MG63 (cell line): ENCODE measurements around the gene OST4. TPM values are rescaled to one million over a fixed set of nuclear protein-coding genes. Genes with fewer than 3 reads are reported as not detected.

Experiments
- DNase-seq: peaks from one replicate; pipeline ENCODE4 v3.0.0-alpha.2; 2020
- H3K27me3 ChIP-seq: fragments of 250-450 bp; sonication (Bioruptor Pico); 2 replicates; pipeline ENCODE4 v1.5.1; 2020; ENCODE audit warnings: mild to moderate bottlenecking, moderate library complexity
- H3K36me3 ChIP-seq: fragments of 250-450 bp; sonication (Bioruptor Pico); 2 replicates; pipeline ENCODE4 v1.5.1; 2020; ENCODE audit warnings: mild to moderate bottlenecking, moderate library complexity
- H3K4me3 ChIP-seq: fragments of 250-450 bp; sonication (Bioruptor Pico); 2 replicates; pipeline ENCODE4 v1.5.1; 2020; ENCODE audit warnings: mild to moderate bottlenecking, moderate library complexity
- H3K9me3 ChIP-seq: fragments of 250-450 bp; sonication (Bioruptor Pico); 2 replicates; pipeline ENCODE4 v1.5.1; 2020; ENCODE audit warnings: mild to moderate bottlenecking, moderate library complexity
- total RNA-seq: library from RNA; depleted of rRNA; stranded (reverse); fragments of >200 nt; shearing (Covaris generic); gene quantifications from 2 replicates; pipeline ENCODE4 v1.2.3, GENCODE V29; 2014; ENCODE audit warnings: low replicate concordance

OST4 gene
- total RNA-seq, 1 experiment from 2014 or later: 260 TPM

DNA sequence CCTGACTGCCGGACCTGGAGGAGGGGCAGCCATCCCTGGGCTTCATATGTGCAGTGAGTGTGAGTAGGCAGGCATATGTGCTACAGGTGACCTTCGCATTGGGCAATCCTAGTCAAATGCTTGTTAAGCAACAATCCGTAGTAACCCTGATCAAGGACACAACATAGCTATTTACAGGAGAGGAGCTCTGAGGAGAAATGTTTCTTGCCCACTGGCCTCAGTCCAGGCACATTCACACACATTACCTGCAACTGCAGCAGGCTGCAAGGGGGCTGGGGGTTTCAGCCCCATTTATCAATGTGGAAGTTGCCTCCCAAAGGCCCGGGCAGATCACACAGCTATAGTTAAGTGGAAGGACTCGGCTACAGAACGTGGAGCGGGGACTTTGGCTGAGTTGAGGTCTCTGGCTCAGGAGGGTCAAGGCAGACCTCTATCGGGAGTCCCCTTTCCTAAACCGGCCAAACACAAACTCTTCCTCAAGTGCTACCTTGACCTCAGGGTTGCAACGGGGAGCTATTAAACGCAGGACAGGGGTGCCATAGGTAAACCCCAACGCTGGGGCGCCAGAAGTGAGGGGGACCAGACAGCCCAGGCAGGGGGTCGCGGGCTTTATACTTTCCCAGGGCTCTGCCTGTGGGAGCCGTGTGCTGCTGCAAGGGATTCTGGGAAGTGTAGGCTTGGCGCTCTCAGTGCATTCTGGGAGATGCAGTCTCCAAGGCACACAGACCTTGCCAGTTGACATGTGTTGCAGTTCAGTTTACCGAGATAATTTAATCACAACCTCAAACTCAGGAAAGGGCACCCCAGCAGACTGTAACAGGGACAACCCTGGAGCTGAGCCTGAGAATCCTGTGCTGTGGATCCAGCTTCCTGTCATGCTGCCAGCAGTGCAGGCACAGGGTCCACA, 24.5 kb upstream of the OST4 start:
- peak; percentile 39 for DNase-seq
- Histone ChIP-seq H3K4me3 (no peak overlapping the region), H3K36me3 (no peaks in the 10 kb centered on the region), H3K9me3 (no peaks in the 10 kb centered on the region), H3K27me3 (no peaks in the 10 kb centered on the region)

DNA sequence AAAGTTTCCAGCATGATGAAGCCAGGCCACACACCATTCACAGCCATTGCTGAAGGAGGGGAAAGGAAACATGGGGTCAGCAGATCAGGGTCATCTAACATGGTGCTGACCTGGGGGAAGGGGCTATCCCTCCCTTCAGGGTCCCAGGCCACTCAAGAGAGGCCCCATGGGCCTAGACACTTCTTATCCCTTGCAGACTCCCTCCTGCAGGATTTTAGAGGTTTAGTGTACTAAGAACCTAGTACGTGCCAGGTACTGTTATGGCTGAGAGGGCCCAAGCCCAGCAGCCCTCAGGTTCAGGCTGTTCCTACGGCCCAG, 23.9 kb upstream of the OST4 start:
- Histone ChIP-seq H3K9me3 (no peaks in the 10 kb centered on the region), H3K27me3 (no peaks in the 10 kb centered on the region), H3K36me3 (no peaks in the 10 kb centered on the region), H3K4me3 (no peak overlapping the region)
- no peak for DNase-seq

DNA sequence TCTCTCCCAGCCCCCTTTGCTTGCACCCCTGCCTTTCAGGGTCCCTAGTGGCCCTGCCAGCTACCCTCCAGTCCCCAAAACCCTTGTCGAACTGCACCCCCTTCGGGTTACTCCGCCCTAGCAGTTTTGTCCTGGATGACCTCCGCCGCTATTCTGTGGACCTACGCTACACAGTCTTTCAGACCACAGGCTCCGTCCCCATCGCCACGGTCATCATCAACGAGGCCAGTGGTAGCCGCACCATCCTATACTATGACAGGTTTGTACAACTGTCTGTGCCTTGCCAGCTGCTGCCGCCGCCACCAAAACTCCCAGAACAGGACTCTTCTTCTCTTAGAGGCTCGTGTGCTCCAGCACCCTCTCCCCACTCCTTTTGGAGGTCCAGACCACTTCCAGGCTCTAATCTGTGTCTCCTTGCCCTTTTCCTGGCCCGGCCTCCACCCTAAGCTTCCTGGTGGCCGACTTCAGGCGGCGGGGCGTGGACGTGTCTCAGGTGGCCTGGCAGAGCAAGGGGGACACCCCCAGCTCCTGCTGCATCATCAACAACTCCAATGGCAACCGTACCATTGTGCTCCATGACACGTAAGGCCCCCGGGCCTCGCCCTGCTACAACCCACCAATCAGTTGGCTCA, 23.0 kb upstream of the OST4 start:
- Histone ChIP-seq H3K9me3 (no peaks in the 10 kb centered on the region), H3K36me3 (no peaks in the 10 kb centered on the region), H3K27me3 (no peaks in the 10 kb centered on the region), H3K4me3 (no peak overlapping the region)
- DNase-seq: no peak

DNA sequence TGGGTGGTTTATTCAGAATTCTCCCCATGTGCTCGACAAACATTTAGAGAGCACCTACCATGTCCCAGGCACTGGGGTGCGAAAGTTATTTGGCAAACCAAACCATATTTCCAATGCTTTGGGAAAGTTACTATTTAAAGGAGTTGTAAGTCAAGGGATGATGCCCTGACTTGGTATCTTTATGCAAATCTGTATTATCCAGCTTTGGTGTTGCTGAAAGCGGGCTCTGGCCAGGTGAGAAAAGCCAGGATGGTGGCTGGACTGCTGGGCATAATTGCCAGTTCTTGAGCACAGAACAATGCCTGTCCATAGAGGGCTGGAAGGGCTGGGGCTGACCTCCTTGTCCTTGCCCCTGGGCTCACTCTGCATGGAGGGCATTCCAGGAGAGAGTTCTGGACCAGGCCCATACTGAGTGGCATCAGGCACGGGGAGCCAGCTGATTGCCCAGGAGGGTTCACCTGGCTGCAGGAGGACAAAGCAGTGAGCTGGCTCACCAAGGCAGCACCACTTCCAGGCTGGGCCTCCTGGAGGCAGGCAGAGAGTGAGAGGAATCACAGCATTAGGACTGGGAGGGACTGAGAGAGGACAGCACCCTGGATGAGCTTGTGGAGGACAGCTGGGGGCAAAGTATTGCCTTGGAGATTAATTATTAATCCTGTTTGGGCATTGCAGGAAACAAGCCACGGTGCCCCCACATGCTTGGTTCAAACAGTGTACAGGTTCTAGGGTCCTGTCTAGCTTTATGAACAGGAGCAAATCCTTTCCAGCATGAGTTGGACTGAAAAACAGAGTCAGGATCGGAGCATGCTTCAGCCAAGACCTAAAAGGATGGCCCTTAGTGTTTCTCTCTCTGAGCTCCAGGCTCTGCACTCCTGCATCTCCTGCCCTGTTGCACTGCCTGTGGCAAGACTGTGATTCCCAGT, 22.2 kb upstream of the OST4 start:
- H3K27me3 ChIP-seq: no peaks in the 10 kb centered on the region
- no peak overlapping the region for H3K4me3 ChIP-seq
- DNase-seq: no peak
- H3K36me3 ChIP-seq: no peaks in the 10 kb centered on the region
- H3K9me3 ChIP-seq: no peaks in the 10 kb centered on the region

DNA sequence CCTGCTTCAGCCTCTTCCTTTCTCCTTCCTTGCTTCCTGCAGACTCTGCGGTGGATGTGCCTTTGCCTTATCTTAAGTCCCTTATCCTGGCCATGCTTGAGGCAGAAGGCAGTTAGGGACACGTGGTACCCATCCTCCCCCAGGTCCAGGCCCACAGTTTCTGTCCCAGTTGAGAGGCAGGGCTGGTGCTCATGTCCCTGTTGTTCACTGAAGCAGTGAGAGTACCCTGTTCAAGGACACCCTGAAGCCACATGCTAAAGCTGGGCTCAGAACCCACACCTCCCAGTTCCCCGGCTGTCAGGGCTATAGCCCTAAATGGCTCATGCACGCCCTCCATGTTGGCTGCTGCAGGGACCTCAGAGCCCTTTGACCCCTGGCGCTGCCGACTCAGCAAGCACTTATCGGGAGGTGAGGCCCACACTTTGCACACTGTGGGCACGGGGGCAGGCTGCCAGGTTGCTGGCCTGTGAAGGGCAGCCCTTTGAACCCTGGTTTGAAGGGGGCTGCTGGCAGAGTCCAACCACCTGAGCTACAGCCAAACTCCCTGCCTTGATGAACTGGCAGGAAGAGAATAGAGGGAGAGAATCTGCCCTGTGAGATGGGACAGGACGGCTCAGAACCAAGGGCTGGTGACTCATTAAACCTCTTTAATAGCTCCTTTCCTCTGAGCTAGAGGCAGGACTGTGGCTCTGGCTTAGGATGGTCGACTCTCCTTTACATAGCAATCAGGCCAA, 21.4 kb upstream of the OST4 start:
- Histone ChIP-seq H3K4me3 (no peak overlapping the region), H3K9me3 (no peaks in the 10 kb centered on the region), H3K27me3 (no peaks in the 10 kb centered on the region), H3K36me3 (no peaks in the 10 kb centered on the region)
- DNase-seq: no peak

DNA sequence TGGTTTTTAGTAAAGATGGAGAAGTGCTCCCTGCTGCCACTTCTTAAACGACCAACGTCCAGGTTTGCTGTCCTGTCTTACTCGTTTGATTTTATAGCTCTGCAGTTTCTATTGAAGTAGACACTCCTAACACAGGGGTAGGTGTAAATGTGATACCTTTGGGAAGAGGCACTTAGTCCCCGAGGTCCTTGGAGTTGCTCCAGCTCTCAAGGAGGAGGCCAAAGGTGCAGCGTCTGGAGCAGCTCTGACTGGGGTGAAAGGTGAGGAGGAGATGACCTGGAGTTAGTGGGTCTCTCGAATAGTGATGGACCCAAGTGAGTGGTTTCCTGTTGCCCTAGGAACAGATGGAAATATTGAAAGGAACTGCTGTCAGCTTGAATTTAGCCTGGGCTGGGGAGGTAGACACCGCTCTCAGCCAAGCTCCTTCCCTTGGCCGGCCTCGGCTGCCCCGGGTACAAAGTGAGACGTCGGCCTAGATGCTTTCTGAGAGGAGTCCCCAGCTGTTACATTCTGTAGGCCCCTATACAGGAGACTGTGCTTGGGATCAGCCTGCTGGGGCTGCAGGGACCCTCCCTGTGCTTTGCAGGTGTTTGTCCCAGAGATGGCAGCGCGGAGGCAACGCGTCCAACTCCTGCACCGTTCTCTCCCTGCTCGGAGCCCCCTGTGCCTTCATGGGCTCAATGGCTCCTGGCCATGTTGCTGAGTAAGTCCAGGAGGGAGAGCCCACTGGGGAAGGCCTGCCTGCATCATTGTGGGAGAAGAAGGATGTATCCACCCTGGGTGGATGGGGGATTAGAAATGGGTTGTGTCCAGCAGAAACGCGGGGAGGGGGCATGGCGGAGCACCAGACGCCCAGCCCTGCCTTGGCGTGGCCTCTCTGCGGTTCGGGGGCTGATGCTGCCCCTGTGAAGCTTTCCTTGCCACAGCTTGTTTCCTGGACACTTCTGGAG, 20.6 kb upstream of the OST4 start:
- Histone ChIP-seq H3K36me3 (no peaks in the 10 kb centered on the region), H3K27me3 (no peaks in the 10 kb centered on the region), H3K4me3 (no peak overlapping the region), H3K9me3 (no peaks in the 10 kb centered on the region)
- DNase-seq: no peak

DNA sequence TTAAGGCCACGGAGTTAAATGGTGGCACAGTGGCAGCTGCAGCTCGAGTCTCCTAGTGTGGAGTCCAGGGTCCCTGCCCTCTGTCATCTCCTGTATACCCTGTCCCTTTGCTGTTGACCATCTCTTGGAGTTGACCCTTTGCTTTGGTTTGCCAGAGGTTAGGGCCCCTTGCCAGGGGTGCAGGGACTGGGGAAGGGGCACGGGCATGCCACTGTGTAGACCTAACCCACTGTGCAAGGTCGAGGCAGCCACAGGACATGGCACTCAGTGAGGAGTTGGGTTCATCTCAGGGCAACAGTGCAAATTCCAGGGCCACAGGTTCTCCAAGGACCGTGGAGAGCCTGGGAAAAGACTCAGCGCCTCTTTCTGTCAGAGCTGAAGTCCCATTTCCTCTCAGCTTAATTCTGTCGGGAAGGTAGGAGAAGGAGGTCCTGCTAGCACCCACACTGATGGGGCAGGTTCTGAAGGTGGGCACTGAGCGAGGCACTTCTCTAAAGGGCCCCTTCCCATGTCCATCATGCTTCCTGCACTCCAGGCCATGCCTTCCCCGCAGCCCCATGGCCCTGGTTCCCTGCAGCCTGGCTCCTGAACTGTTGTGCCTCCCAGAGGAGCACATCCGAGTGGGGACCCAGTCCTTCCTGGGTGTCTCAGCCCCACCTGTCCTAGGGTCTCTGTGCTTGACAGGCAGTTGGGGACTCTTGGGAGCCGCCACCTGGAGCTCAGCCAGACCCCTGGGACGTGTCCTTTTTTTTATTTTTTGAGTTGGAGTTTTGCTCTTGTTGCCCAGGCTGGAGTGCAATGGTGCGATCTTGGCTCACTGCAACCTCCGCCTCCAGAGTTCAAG, 17.9 kb upstream of the OST4 start:
- Histone ChIP-seq H3K36me3 (peaks cover 7% of the 10 kb centered on the region), H3K4me3 (no peak overlapping the region), H3K9me3 (no peaks in the 10 kb centered on the region), H3K27me3 (no peaks in the 10 kb centered on the region)
- no peak for DNase-seq

DNA sequence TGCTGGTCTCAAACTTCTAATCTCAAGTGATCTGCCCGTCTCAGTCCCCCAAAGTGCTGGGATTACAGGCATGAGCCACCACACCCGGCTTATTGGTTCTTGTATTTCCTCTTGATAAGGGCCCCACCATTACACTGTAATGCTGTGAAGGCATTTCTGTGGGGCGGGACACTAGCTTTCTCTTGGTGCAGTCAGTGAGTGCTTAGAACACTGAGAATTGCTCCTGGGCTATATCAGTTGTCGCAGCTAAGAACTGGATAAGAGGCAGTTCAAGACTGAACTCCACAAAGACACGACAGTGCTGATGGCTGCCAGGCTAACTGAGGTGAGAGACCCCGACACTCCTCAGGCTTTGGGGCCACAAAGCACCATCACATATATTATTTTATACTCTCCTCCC, 17.2 kb upstream of the OST4 start:
- H3K4me3 ChIP-seq: no peak overlapping the region
- DNase-seq: no peak
- peaks cover 7% of the 10 kb centered on the region for H3K36me3 ChIP-seq
- H3K27me3 ChIP-seq: no peaks in the 10 kb centered on the region
- H3K9me3 ChIP-seq: no peaks in the 10 kb centered on the region

DNA sequence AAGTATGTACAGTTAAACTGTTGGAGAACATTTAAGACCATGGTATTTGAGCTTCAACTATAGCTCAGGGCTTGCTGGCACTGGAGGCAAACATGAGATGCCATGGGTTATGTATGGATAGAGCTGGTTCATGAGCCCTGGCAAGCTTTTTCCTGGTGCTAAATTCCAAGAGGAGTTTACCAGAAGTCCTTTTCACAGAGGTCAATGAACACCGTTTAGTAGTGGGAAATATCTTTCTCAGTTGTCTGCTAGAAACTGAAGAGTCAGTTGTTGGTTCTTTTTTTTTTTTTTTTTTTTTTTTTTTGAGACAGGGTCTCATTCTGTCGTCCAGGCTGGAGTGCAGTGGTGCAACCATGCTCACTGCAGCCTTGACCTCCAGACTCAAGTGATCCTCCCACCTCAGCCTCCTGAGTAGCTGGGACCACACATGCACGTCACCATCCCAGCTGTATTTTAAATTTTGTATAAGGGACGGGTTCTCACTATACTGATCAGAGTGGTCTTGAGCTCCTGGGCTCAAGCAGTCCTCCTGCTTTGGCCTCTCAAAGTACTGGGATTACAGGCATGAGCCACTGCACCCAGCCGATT, 16.5 kb upstream of the OST4 start:
- peaks cover 7% of the 10 kb centered on the region for H3K36me3 ChIP-seq
- DNase-seq: no peak
- no peaks in the 10 kb centered on the region for H3K27me3 ChIP-seq
- H3K4me3 ChIP-seq: no peak overlapping the region
- H3K9me3 ChIP-seq: no peaks in the 10 kb centered on the region

DNA sequence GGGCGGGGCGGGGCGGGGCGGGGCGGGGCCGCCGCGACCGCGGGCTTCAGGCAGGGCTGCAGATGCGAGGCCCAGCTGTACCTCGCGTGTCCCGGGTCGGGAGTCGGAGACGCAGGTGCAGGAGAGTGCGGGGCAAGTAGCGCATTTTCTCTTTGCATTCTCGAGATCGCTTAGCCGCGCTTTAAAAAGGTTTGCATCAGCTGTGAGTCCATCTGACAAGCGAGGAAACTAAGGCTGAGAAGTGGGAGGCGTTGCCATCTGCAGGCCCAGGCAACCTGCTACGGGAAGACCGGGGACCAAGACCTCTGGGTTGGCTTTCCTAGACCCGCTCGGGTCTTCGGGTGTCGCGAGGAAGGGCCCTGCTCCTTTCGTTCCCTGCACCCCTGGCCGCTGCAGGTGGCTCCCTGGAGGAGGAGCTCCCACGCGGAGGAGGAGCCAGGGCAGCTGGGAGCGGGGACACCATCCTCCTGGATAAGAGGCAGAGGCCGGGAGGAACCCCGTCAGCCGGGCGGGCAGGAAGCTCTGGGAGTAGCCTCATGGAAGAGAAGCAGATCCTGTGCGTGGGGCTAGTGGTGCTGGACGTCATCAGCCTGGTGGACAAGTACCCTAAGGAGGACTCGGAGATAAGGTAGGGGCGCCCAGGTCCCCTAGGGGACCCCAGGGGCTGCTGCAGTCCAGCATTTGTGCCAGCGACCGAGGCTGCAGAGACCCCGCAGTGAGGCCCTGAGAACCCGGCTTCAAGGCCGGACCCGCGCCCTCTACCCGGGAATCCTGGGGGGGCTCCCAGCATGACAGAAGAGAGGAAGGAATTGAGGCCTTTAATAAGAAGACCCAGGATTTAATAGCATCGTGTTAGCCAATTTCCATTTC, 15.5 kb upstream of the OST4 start, which contains the start of gene KHK:
TSS of gene KHK (plus strand) at position 49 of the 870 bp plus-strand sequence. CDS start at position 537, 488 bp downstream.
- peak within 1 kb of the TSS; percentile 57 for H3K4me3 ChIP-seq
- no peaks in the 10 kb centered on the region for H3K27me3 ChIP-seq
- no peak for DNase-seq
- H3K9me3 ChIP-seq: no peaks in the 10 kb centered on the region
- H3K36me3 ChIP-seq: peaks cover 10% of the 10 kb centered on the region

DNA sequence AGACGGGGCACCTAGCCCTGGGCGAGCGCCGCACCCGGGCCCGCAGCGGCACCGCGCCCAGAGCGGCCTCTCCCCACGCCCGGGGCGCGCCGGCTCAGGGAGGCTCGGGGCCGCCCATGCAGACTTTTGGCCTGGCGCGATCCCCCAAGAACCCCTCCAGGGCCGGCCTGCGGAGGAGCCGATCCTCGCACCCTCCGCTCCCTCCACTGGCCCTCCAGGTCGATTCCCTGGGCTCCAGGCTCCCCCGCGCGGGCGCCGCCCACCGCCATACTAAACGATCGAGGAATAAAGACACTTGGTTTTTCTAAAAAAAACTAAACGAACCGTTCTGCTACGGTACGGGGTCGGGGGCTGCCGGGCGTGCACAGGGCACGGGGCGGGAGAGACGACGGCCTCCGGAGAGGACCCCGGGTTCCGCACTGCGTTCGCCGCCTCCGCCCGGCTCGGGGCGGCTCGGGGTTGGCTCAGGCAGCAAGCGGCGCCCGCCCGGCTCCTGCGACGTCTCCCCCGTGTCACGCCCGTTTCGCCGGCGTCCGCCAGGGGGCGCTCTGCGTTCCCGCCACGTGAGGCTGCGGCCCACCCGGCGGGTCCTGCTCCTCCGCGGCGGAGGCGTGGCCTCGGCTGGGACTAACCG, 14.8 kb upstream of the OST4 start:
- peak overlapping the region; percentile 57 for H3K4me3 ChIP-seq
- DNase-seq: peak; percentile 92
- peaks cover 17% of the 10 kb centered on the region for H3K36me3 ChIP-seq
- no peaks in the 10 kb centered on the region for H3K27me3 ChIP-seq
- no peaks in the 10 kb centered on the region for H3K9me3 ChIP-seq

DNA sequence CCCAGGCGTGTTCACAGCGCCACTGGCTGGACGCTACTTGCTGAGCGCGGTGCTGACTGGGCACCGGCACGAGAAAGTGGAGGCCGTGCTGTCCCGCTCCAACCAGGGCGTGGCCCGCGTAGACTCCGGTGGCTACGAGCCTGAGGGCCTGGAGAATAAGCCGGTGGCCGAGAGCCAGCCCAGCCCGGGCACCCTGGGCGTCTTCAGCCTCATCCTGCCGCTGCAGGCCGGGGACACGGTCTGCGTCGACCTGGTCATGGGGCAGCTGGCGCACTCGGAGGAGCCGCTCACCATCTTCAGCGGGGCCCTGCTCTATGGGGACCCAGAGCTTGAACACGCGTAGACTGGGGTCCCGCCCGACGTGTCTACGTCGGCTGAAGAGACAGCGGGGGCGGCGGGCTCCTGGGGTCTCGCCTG, 14.2 kb upstream of the OST4 start:
- Histone ChIP-seq H3K36me3 (peaks cover 20% of the 10 kb centered on the region), H3K27me3 (no peaks in the 10 kb centered on the region), H3K9me3 (no peaks in the 10 kb centered on the region), H3K4me3 (peak overlapping the region; percentile 57)
- DNase-seq: peak; percentile 78

DNA sequence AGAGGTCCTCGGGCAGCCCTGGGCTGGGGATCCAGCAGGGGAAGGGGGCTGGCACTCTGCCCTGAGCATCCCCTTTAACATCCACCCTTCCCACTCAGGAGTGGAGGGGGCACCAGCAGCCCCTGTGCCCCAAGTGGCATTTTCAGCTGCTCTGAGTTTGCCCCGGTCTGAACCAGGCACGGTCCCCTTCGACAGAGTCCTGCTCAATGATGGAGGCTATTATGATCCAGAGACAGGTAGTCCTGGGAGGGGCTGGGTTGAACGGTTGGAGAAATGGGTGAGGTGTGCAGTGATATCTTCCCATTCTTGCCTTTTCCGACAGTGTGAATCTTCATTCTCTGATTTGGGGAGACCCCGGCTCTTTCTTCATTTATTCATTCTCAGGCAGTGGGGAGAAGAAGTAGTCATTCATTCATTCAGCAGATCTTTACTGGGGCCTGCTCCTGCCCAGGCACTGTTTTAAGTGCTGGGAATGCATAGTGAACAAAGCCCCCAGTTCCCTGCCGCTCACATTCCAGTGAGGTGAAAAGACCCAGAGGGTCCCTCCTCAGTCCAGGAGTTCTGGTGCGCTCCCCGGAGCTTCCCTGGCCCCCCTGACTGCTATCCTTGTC, 13.7 kb upstream of the OST4 start:
- H3K9me3 ChIP-seq: no peaks in the 10 kb centered on the region
- H3K27me3 ChIP-seq: no peaks in the 10 kb centered on the region
- H3K36me3 ChIP-seq: peaks cover 24% of the 10 kb centered on the region
- H3K4me3 ChIP-seq: peak overlapping the region; percentile 57; the same call in 1 of the 2 replicates
- DNase-seq: no peak
